HCT116 (cell line): ENCODE results near the gene TUT7. TPM values are rescaled to one million over a fixed set of nuclear protein-coding genes. Genes with fewer than 3 reads are reported as not detected.

Experiments
- ATAC-seq: fragments of 200-7000 bp; cut with Tn5 transposase; 2 replicates; pipeline ENCODE4 v1.9.1; 2020; ENCODE audit warnings: mild to moderate bottlenecking, moderate library complexity
- BruUV-seq: library from RNA; stranded (reverse); fragments of 400-500 nt; replicated peaks from 2 replicates; lab custom pipeline; 2021; lab: Mats Ljungman, UMichigan
- CTCF ChIA-PET: fragments of 300-600 bp; sonication (Branson Sonifier 250); formaldehyde crosslinking; loops from one replicate; lab custom pipeline; 2021; ENCODE audit warnings: antibody characterized with exemption; lab: Charles Lee
- POLR2A ChIA-PET: fragments of 300-600, 350-600 bp; sonication (Branson Sonifier 250); formaldehyde crosslinking; loops from one replicate; lab custom pipeline; 2021; ENCODE audit warnings: antibody characterized with exemption; lab: Charles Lee
- RAD21 ChIA-PET, 2 experiments: fragments of 300-600 bp; sonication (Branson Sonifier 250); formaldehyde crosslinking; loops; one replicate each; lab custom pipeline; 2023; ENCODE audit warnings: low total read pairs in 2 of 2; ENCODE audit not compliant: uncharacterized antibody in 2 of 2, unreplicated experiment in 2 of 2, low non-redundant PET in 1 of 2; lab: Charles Lee
- DNase-seq: peaks from one replicate; pipeline ENCODE4 v3.0.0-alpha.2; 2010; ENCODE audit warnings: low read depth, low spot score
- H2AFZ ChIP-seq: fragments of 200-600 bp; shearing (Covaris generic), sonication (generic); 2 replicates; pipeline ENCODE4 v1.6.1; 2017; ENCODE audit warnings: low read depth, mixed run types, mixed read lengths, antibody characterized with exemption, low read length; ENCODE audit not compliant: poor library complexity, severe bottlenecking
- H3K27ac ChIP-seq: 2 replicates; pipeline ENCODE4 v1.5.1; 2012; ENCODE audit warnings: low read depth, low read length
- H3K27me3 ChIP-seq: fragments of 200-600 bp; sonication (generic); 2 replicates; pipeline ENCODE4 v1.6.1; 2016; ENCODE audit warnings: mixed run types, low read length, mixed read lengths; ENCODE audit not compliant: insufficient read depth
- H3K36me3 ChIP-seq, 2 experiments: fragments of 200-500 bp in 1 of 2; fragments of 200-600 bp in 1 of 2; sonication (Bioruptor generic) in 1 of 2; sonication (generic) in 1 of 2; 2 replicates each; pipeline versions ENCODE4 v1.5.1 to v1.6.1; 2014 to 2016; ENCODE audit warnings: low read length in 2 of 2, inconsistent platforms in 1 of 2, mixed read lengths in 1 of 2, mixed run types in 1 of 2; ENCODE audit not compliant: insufficient read depth in 2 of 2, control insufficient read depth in 1 of 2
- H3K4me1 ChIP-seq, 2 experiments: fragments of 200-600 bp in 1 of 2; sonication (generic) in 1 of 2; 2 replicates each; pipeline versions ENCODE4 v1.5.1 to v1.6.1; 2012 to 2017; ENCODE audit warnings: low read length in 2 of 2, inconsistent platforms in 1 of 2, mild to moderate bottlenecking in 1 of 2, mixed read lengths in 1 of 2, mixed run types in 1 of 2, moderate library complexity in 1 of 2; ENCODE audit not compliant: insufficient read depth in 2 of 2, control insufficient read depth in 1 of 2
- H3K4me2 ChIP-seq: fragments of 200-600 bp; sonication (generic); 2 replicates; pipeline ENCODE4 v1.6.1; 2017; ENCODE audit warnings: mixed run types, low read length, mixed read lengths
- H3K4me3 ChIP-seq, 2 experiments: fragments of 200-600 bp in 1 of 2; sonication (generic) in 1 of 2; replicated peaks in 1 of 2; 2 replicates each; pipeline ENCODE4 v1.5.1; 2011 to 2016; ENCODE audit warnings: low read length in 2 of 2, control low read depth in 1 of 2, low read depth in 1 of 2, mild to moderate bottlenecking in 1 of 2, mixed read lengths in 1 of 2, mixed run types in 1 of 2
- H3K79me2 ChIP-seq: fragments of 200-600 bp; sonication (generic); 2 replicates; pipeline ENCODE4 v1.6.1; 2017; ENCODE audit warnings: mild to moderate bottlenecking, mixed run types, low read length, moderate library complexity, mixed read lengths; ENCODE audit not compliant: insufficient read depth
- H3K9ac ChIP-seq: fragments of 200-600 bp; sonication (generic); 2 replicates; pipeline ENCODE4 v1.6.1; 2016; ENCODE audit warnings: low read length, mixed read lengths
- H3K9me2 ChIP-seq: fragments of 200-600 bp; sonication (generic), shearing (Covaris generic); 2 replicates; pipeline ENCODE4 v1.6.1; 2017; ENCODE audit warnings: mixed run types, mild to moderate bottlenecking, moderate library complexity; ENCODE audit not compliant: insufficient read depth
- H3K9me3 ChIP-seq, 2 experiments: fragments of 200-500 bp in 1 of 2; fragments of 200-600 bp in 1 of 2; sonication (Bioruptor generic) in 1 of 2; sonication (generic) in 1 of 2; 2 replicates each; pipeline ENCODE4 v1.6.1; 2014 to 2017; ENCODE audit warnings: low read length in 2 of 2, mixed read lengths in 2 of 2, inconsistent platforms in 1 of 2, low read depth in 1 of 2, mild to moderate bottlenecking in 1 of 2, mixed run types in 1 of 2, moderate library complexity in 1 of 2; ENCODE audit not compliant: control insufficient read depth in 1 of 2, insufficient read depth in 1 of 2
- H4K20me1 ChIP-seq: fragments of 200-600 bp; sonication (generic), shearing (Covaris generic); 2 replicates; pipeline ENCODE4 v1.6.1; 2017; ENCODE audit warnings: mixed run types, mild to moderate bottlenecking, moderate library complexity; ENCODE audit not compliant: insufficient read depth
- CBX3 ChIP-seq: IDR thresholded peaks from 2 replicates; pipeline ENCODE4 v1.6.1; 2012; ENCODE audit warnings: low read depth
- CEBPB ChIP-seq: IDR thresholded peaks from 2 replicates; pipeline ENCODE4 v1.6.1; 2012; ENCODE audit warnings: low read depth
- CTCF ChIP-seq, 3 experiments: fragments of 200-600 bp in 1 of 3; sonication (generic) in 1 of 3; IDR thresholded peaks in 2 of 3; conservative IDR thresholded peaks in 1 of 3; 2 replicates each; pipeline ENCODE4 v1.5.1; 2012 to 2017; ENCODE audit warnings: low read depth in 2 of 3, low read length in 2 of 3, antibody characterized with exemption in 1 of 3, borderline replicate concordance in 1 of 3, control low read depth in 1 of 3, mild to moderate bottlenecking in 1 of 3, mixed read lengths in 1 of 3, mixed run types in 1 of 3, moderate library complexity in 1 of 3; ENCODE audit not compliant: insufficient read depth in 1 of 3
- EGR1 ChIP-seq: IDR thresholded peaks from 2 replicates; pipeline ENCODE4 v1.6.1; 2012; ENCODE audit warnings: low read depth
- EZH2phosphoT487 ChIP-seq: fragments of 200-600 bp; IDR thresholded peaks from 2 replicates; pipeline ENCODE4 v1.6.1; 2018; ENCODE audit warnings: antibody characterized with exemption, borderline replicate concordance
- FOSL1 ChIP-seq: IDR thresholded peaks from 2 replicates; pipeline ENCODE4 v1.6.1; 2012; ENCODE audit warnings: low read depth
- MAX ChIP-seq: IDR thresholded peaks from 2 replicates; pipeline ENCODE4 v1.6.1; 2012
- RAD21 ChIP-seq: IDR thresholded peaks from 2 replicates; pipeline ENCODE4 v1.6.1; 2012; ENCODE audit warnings: low read depth, mild to moderate bottlenecking
- REST ChIP-seq: IDR thresholded peaks from 2 replicates; pipeline ENCODE4 v1.6.1; 2012; ENCODE audit warnings: low read depth
- SIN3A ChIP-seq: IDR thresholded peaks from 2 replicates; pipeline ENCODE4 v1.6.1; 2012; ENCODE audit warnings: low read depth
- SP1 ChIP-seq: IDR thresholded peaks from 2 replicates; pipeline ENCODE4 v1.6.1; 2012; ENCODE audit warnings: low read depth
- SRF ChIP-seq: IDR thresholded peaks from 2 replicates; pipeline ENCODE4 v1.6.1; 2012; ENCODE audit warnings: low read depth
- TCF7L2 ChIP-seq: IDR thresholded peaks from 2 replicates; pipeline ENCODE4 v1.7.0; 2011; ENCODE audit warnings: borderline replicate concordance, inconsistent platforms; ENCODE audit not compliant: insufficient read depth, insufficient read length; ENCODE audit errors: extremely low read depth
- YY1 ChIP-seq: IDR thresholded peaks from 2 replicates; pipeline ENCODE4 v1.6.1; 2011; ENCODE audit warnings: low read length, low read depth, moderate library complexity, mild to moderate bottlenecking; ENCODE audit not compliant: insufficient replicate concordance; ENCODE audit errors: extremely low read depth
- intact Hi-C: fragments of 100-400 bp; cut with micrococcal nuclease; formaldehyde crosslinking; loops from 2 replicates; pipeline ENCODE4 v1.10.0; 2022
- total RNA-seq: library from RNA; stranded (reverse); gene quantifications from one replicate; pipeline ENCODE4 v1.2.1, GENCODE V29; 2021; ENCODE audit not compliant: unreplicated experiment

The TUT7 gene
- total RNA-seq, 1 experiment from 2014 or later, result 23.1 TPM

- Histone ChIP-seq H3K4me2 (no peak overlapping the region), H3K27ac (no peak overlapping the region), H3K9me2 (no peaks in the 10 kb centered on the region), H2AFZ (no peak overlapping the region), H3K9ac (no peak overlapping the region), H3K36me3 (peaks cover 3 to 7% of the 10 kb centered on the region in 2 experiments; a peak in 1 of 4 replicates), H3K4me1 (peaks cover 5 to 15% of the 10 kb centered on the region in 2 experiments; a peak in 3 of 4 replicates), H4K20me1 (no peaks in the 10 kb centered on the region), H3K79me2 (peaks cover 64% of the 10 kb centered on the region), H3K9me3 (no peaks in the 10 kb centered on the region), H3K27me3 (no peaks in the 10 kb centered on the region), H3K4me3 (no peak overlapping the region)
- ATAC-seq (no peak), DNase-seq (no peak)
- BruUV-seq, result no TSS peak
- RAD21 ChIA-PET, result no interaction called here
- no peak for TF ChIP-seq EZH2phosphoT487
- TF ChIP-seq SRF, result no peak
- TF ChIP-seq TCF7L2, result no peak
- no peak for TF ChIP-seq CEBPB
- no peak for TF ChIP-seq SIN3A
- no peak for TF ChIP-seq YY1
- TF ChIP-seq FOSL1, result no peak
- no peak for TF ChIP-seq CTCF (IDR thresholded peaks at IDR 0.05 in 2 of 3, conservative IDR thresholded peaks at IDR 0.05 in 1 of 3; ENCODE audit: borderline replicate concordance in 1 of 3, insufficient read depth in 1 of 3, low read depth in 2 of 3, low read length in 2 of 3)
- TF ChIP-seq EGR1, result no peak
- no peak for TF ChIP-seq CBX3
- TF ChIP-seq RAD21, result no peak
- TF ChIP-seq REST, result no peak
- TF ChIP-seq MAX, result no peak
- no peak for TF ChIP-seq SP1
- intact Hi-C loops, result loop anchor here (10.0 kb wide), 1 partner anchor 455 kb away; no protein-coding TSS in a partner anchor
- POLR2A ChIA-PET, result no interaction called here
- CTCF ChIA-PET, result no interaction called here
Observed at GRCh38 chr9:86279839-86280238, 74.4 kb downstream of the TUT7 start.
